ENCODE data around the gene VSIR.
A peak's percentile ranks its signal among the peaks of the same experiment; 100 is the strongest.

Gene VSIR

GRCh38 chr10:71773221-71773971, at the start of gene VSIR:
Gene VSIR, minus strand, starts transcription at chr10:71773520. Its CDS starts 81 bp downstream, at chr10:71773439.
- DNase-seq = peak; percentile 96 to 98

- no peak for DNase-seq
Observed at GRCh38 chr10:71821909-71822763, 48.8 kb upstream of the VSIR start.

- no peak for DNase-seq
Observed at GRCh38 chr10:71820966-71821365, 47.6 kb upstream of the VSIR start.

GRCh38 chr10:71819985-71820384, 46.7 kb upstream of the VSIR start:
- no peak for DNase-seq

- DNase-seq = no peak
Observed at GRCh38 chr10:71819441-71819861, 46.1 kb upstream of the VSIR start.

- DNase-seq = no peak
Observed at GRCh38 chr10:71818674-71819260, 45.4 kb upstream of the VSIR start.

GRCh38 chr10:71817831-71818655, 44.7 kb upstream of the VSIR start:
- DNase-seq = no peak

GRCh38 chr10:71816936-71817618, 43.8 kb upstream of the VSIR start:
- DNase-seq = no peak

GRCh38 chr10:71816421-71816851, 43.1 kb upstream of the VSIR start:
- no peak for DNase-seq

GRCh38 chr10:71815515-71816130, 42.3 kb upstream of the VSIR start:
- no peak for DNase-seq

GRCh38 chr10:71814922-71815411, 41.6 kb upstream of the VSIR start:
- no peak for DNase-seq

GRCh38 chr10:71812913-71813590, 39.7 kb upstream of the VSIR start:
- DNase-seq = no peak

- DNase-seq = peak; percentile 85 to 88
Observed at GRCh38 chr10:71812016-71812912, 38.9 kb upstream of the VSIR start.

GRCh38 chr10:71811351-71811750, 38.0 kb upstream of the VSIR start:
- no peak for DNase-seq

- no peak for DNase-seq
Observed at GRCh38 chr10:71810048-71810750, 36.9 kb upstream of the VSIR start.

GRCh38 chr10:71809628-71810027, 36.3 kb upstream of the VSIR start:
- no peak for DNase-seq

GRCh38 chr10:71807557-71808510, 34.5 kb upstream of the VSIR start:
- no peak for DNase-seq

Measured in stimulated activated CD4-positive, alpha-beta T cell treated with anti-CD3 and anti-CD28 coated beads, Interleukin-2, amount 100 ng/mL, for 24 hours (primary cell).